Measurements from ENCODE around the gene SLC9A4. TPM values are rescaled to one million over a fixed set of nuclear protein-coding genes. Genes with fewer than 3 reads are reported as not detected.

Gene SLC9A4
- total and polyA plus RNA-seq, 9 of the 15 experiments (the other 6 are each of a cell fraction or from before 2014, with no cell fraction given): 0.04 to 0.15 (median 0.04) TPM; not detected in 5

- Histone ChIP-seq H3K9me1 (ENCODE audit: control insufficient read depth, insufficient read depth, low read length) (no peaks in the 10 kb centered on the region), H3K27ac (ENCODE audit: extremely low read depth, low read depth, low read length) (no peak overlapping the region), H3K9ac (ENCODE audit: insufficient read depth in 1 of 2, low read depth in 2 of 2, low read length in 2 of 2) (no peak overlapping the region), H3K79me2 (ENCODE audit: control insufficient read depth, insufficient read depth, low read length) (no peaks in the 10 kb centered on the region), H3K4me3 (no peak overlapping the region), H2AFZ (ENCODE audit: low read depth, low read length) (no peak overlapping the region), H3K4me1 (replicated peaks in 1 of 2; ENCODE audit: control insufficient read depth in 2 of 2, insufficient read depth in 2 of 2, low read length in 2 of 2) (no peaks in the 10 kb centered on the region), H3K36me3 (ENCODE audit: control insufficient read depth, insufficient read depth, low read length) (no peaks in the 10 kb centered on the region), H4K20me1 (replicated peaks; ENCODE audit: control insufficient read depth, insufficient read depth, low read length) (no peaks in the 10 kb centered on the region), H3K4me2 (ENCODE audit: insufficient read depth, low read length) (no peak overlapping the region), H3K27me3 (ENCODE audit: control insufficient read depth in 2 of 2, insufficient read depth in 2 of 2, low read length in 2 of 2) (no peaks in the 10 kb centered on the region), H3K9me3 (replicated peaks; ENCODE audit: control insufficient read depth, insufficient read depth, low read depth, low read length) (no peaks in the 10 kb centered on the region)
- ATAC-seq (no peak), DNase-seq (ENCODE audit: extremely low read depth in 1 of 4, low spot score in 3 of 4) (no peak), FAIRE-seq (peak; percentile 42)
- no TSS peak for BruUV-seq (replicated peaks)
- CTCF ChIA-PET (ENCODE audit: low intra/inter-chr PET ratio): no interaction called here
- POLR2A ChIA-PET: interaction anchor here (0.7 kb wide), 1 partner anchor 15 kb away, joined by 3 read pairs; no protein-coding TSS in a partner anchor
- intact Hi-C loops (cut with micrococcal nuclease) (no loop called here), in situ Hi-C loops (cut with MboI) (no loop called here)
- WGBS (ENCODE audit: insufficient coverage, low coverage, missing lambda C conversion rate): 0% methylated on average over 1 of the region's 1 CpG
- TF ChIP-seq HDAC6 (IDR thresholded peaks at IDR 0.05; ENCODE audit: low read depth, low read length): no peak
- no peak for TF ChIP-seq POLR2G (IDR thresholded peaks at IDR 0.05; ENCODE audit: low read depth, low read length)
- no peak for TF ChIP-seq FOXA3 (CRISPR knock-in tag; conservative IDR thresholded peaks at IDR 0.05 in 1 of 2, IDR thresholded peaks at IDR 0.05 in 1 of 2)
- no peak for TF ChIP-seq PTBP1 (IDR thresholded peaks at IDR 0.05; ENCODE audit: low read depth, low read length)
- TF ChIP-seq NR4A1 (CRISPR knock-in tag; IDR thresholded peaks at IDR 0.05): no peak
- no peak for TF ChIP-seq NR4A1 (tag; IDR thresholded peaks at IDR 0.05)
- TF ChIP-seq MECOM (CRISPR knock-in tag; IDR thresholded peaks at IDR 0.05): no peak
Observed at GRCh38 chr2:102544182-102544581, 71.2 kb downstream of the SLC9A4 start.

GRCh38 chr2:102547462-102547861 is 74.4 kb downstream of the SLC9A4 start:
- no peak overlapping the region for H3K4me3 ChIP-seq
- no peak overlapping the region for H3K4me2 ChIP-seq (ENCODE audit: insufficient read depth, low read length)
- 0 out of 2 replicates have a peak, but pooled peaks cover 1% of the 10 kb centered on the region for H3K9me3 ChIP-seq (replicated peaks; ENCODE audit: control insufficient read depth, insufficient read depth, low read depth, low read length)
- ATAC-seq (no peak), DNase-seq (ENCODE audit: extremely low read depth in 1 of 4, low spot score in 3 of 4) (no peak), FAIRE-seq (no peak)
- in situ Hi-C loops (cut with MboI) (no loop called here), intact Hi-C loops (cut with micrococcal nuclease) (no loop called here)
- POLR2A ChIA-PET: no interaction called here
- no peak overlapping the region for H3K27ac ChIP-seq (ENCODE audit: extremely low read depth, low read depth, low read length)
- no peaks in the 10 kb centered on the region for H3K27me3 ChIP-seq (ENCODE audit: control insufficient read depth in 2 of 2, insufficient read depth in 2 of 2, low read length in 2 of 2)
- no peaks in the 10 kb centered on the region for H3K79me2 ChIP-seq (ENCODE audit: control insufficient read depth, insufficient read depth, low read length)
- CTCF ChIA-PET (ENCODE audit: low intra/inter-chr PET ratio): no interaction called here
- no TSS peak for BruUV-seq (replicated peaks)
- no peak overlapping the region for H2AFZ ChIP-seq (ENCODE audit: low read depth, low read length)
- H3K4me1 ChIP-seq (replicated peaks in 1 of 2; ENCODE audit: control insufficient read depth in 2 of 2, insufficient read depth in 2 of 2, low read length in 2 of 2): no peaks in the 10 kb centered on the region
- H3K9ac ChIP-seq (ENCODE audit: insufficient read depth in 1 of 2, low read depth in 2 of 2, low read length in 2 of 2): no peak overlapping the region
- no peaks in the 10 kb centered on the region for H3K9me1 ChIP-seq (ENCODE audit: control insufficient read depth, insufficient read depth, low read length)
- no peaks in the 10 kb centered on the region for H3K36me3 ChIP-seq (ENCODE audit: control insufficient read depth, insufficient read depth, low read length)
- H4K20me1 ChIP-seq (replicated peaks; ENCODE audit: control insufficient read depth, insufficient read depth, low read length): no peaks in the 10 kb centered on the region
- 3% methylated on average over 2 of the region's 2 CpGs for WGBS (ENCODE audit: insufficient coverage, low coverage, missing lambda C conversion rate)
- TF ChIP-seq ZNF766 (CRISPR knock-in tag; conservative IDR thresholded peaks at IDR 0.05) (no peak), PYGO2 (tag; IDR thresholded peaks at IDR 0.05) (no peak), MTA3 (IDR thresholded peaks at IDR 0.05; ENCODE audit: borderline replicate concordance) (no peak), RERE (CRISPR knock-in tag; IDR thresholded peaks at IDR 0.05; ENCODE audit: borderline replicate concordance) (no peak)

Data from K562 (cell line).